WI38 (cell line): ENCODE data around the gene PTX4.

Experiments used
- H3K4me3 ChIP-seq: 2 replicates; pipeline ENCODE4 v1.5.1; 2011; ENCODE audit warnings: low read depth, mild to moderate bottlenecking, control low read depth, low read length
- CTCF ChIP-seq: IDR thresholded peaks from 2 replicates; pipeline ENCODE4 v1.5.1; 2012; ENCODE audit warnings: low read depth, mild to moderate bottlenecking, control low read depth, low read length

The PTX4 gene

GRCh38 chr16:1510272-1510671 is 21.5 kb upstream of the PTX4 start:
- H3K4me3 ChIP-seq, result no peak overlapping the region
- no peak for TF ChIP-seq CTCF

- H3K4me3 ChIP-seq, result no peak overlapping the region
- no peak for TF ChIP-seq CTCF
Observed at GRCh38 chr16:1509307-1510221, 20.8 kb upstream of the PTX4 start.

GRCh38 chr16:1508494-1509187 is 19.9 kb upstream of the PTX4 start:
- TF ChIP-seq CTCF, result no peak

GRCh38 chr16:1506494-1507213 is 17.9 kb upstream of the PTX4 start:
- TF ChIP-seq CTCF, result no peak
- no peak overlapping the region for H3K4me3 ChIP-seq

More at GRCh38 chr16:1508494-1509187, 19.9 kb upstream of the PTX4 start:
- no peak overlapping the region for H3K4me3 ChIP-seq

- TF ChIP-seq CTCF, result no peak
- no peak overlapping the region for H3K4me3 ChIP-seq
Observed at GRCh38 chr16:1505912-1506311, 17.2 kb upstream of the PTX4 start.

- TF ChIP-seq CTCF, result no peak
- H3K4me3 ChIP-seq, result no peak overlapping the region
Observed at GRCh38 chr16:1505073-1505844, 16.5 kb upstream of the PTX4 start.
